ENCODE data around the gene ARL3.

DNA sequence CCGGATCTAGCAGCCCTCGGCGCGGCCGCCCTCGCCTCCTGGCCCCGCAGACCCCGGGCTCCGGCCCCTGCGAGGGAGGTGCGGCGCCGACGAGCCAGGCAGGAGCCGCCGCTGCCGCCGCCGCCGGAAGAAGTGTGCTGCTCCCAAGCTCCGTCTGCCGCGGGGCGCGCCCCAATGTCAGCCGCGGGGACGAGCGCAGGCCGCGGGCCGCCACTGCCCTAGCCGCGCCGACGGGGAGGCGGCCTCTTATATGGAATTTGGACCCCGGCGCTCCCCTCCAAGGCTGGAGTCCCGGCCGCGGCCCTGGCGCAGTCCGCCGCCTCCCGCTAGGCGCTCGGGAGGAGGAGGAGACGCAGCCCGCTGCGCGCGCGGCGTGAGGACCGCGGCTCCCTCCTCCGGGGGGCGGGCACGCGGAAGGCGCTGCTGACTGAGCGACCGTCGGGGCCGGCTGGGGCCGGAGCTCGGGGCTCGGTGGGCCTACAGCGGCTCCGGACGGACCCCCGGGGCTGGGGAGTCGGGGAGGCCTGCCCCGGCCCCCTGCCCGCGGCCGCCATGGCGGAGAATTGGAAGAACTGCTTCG is 70.0 kb downstream of the ARL3 start, which contains the start of gene TRIM8:
- TF ChIP-seq POLR2AphosphoS5 (IDR thresholded peaks at IDR 0.05) (no peak), POLR2A (IDR thresholded peaks at IDR 0.05) (no peak), EP300 (IDR thresholded peaks at IDR 0.05) (no peak)
- TF ChIP-seq, protein P1, sequence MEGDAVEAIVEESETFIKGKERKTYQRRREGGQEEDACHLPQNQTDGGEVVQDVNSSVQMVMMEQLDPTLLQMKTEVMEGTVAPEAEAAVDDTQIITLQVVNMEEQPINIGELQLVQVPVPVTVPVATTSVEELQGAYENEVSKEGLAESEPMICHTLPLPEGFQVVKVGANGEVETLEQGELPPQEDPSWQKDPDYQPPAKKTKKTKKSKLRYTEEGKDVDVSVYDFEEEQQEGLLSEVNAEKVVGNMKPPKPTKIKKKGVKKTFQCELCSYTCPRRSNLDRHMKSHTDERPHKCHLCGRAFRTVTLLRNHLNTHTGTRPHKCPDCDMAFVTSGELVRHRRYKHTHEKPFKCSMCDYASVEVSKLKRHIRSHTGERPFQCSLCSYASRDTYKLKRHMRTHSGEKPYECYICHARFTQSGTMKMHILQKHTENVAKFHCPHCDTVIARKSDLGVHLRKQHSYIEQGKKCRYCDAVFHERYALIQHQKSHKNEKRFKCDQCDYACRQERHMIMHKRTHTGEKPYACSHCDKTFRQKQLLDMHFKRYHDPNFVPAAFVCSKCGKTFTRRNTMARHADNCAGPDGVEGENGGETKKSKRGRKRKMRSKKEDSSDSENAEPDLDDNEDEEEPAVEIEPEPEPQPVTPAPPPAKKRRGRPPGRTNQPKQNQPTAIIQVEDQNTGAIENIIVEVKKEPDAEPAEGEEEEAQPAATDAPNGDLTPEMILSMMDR (IDR thresholded peaks at IDR 0.05) = no peak

Measured in suprapubic skin (tissue), 4 donors.